ENCODE data around the gene CFAP410. TPM values are rescaled to one million over a fixed set of nuclear protein-coding genes. Genes with fewer than 3 reads are reported as not detected.

The CFAP410 gene
- total RNA-seq, 1 donor from 2014 or later = 27.6 TPM

GRCh38 chr21:44328242-44328895 is 10.8 kb downstream of the CFAP410 start:
- Mint-ChIP-seq H3K36me3 (peaks cover 2% of the 10 kb centered on the region), H3K4me1 (peaks cover 4% of the 10 kb centered on the region), H3K27ac (no peak overlapping the region), H3K4me3 (no peak overlapping the region), H3K27me3 (ENCODE audit: low read depth) (no peaks in the 10 kb centered on the region), H3K9me3 (no peaks in the 10 kb centered on the region)
- DNase-seq (ENCODE audit: low spot score in 2 of 2, unreplicated experiment in 2 of 2) = no peak
- TF ChIP-seq CTCF (IDR thresholded peaks at IDR 0.05; ENCODE audit: unreplicated experiment) = no peak

DNA sequence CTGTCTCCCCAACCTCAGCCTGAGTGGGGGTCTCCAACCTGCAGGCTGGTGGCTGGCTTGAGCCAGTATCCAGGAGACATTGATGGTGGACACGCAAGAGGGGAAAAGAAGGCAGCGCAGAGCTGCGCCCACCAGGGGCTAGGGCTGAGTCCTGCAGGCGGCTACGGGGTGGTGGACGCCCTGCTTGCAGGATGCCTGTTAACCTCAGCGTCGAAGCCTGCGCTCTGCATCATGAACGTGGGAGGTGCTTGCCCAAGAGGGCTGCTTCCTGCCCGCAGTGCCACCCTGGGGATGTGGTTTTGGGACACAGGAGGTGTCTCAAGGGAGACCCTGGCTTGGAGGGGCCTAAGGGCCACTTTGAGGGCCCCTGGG is 11.6 kb downstream of the CFAP410 start:
- H3K27ac Mint-ChIP-seq = no peak overlapping the region

GRCh38 chr21:44326716-44327602 is 12.2 kb downstream of the CFAP410 start:
- Mint-ChIP-seq H3K27ac (no peak overlapping the region), H3K9me3 (no peaks in the 10 kb centered on the region), H3K36me3 (no peaks in the 10 kb centered on the region), H3K27me3 (ENCODE audit: low read depth) (no peaks in the 10 kb centered on the region), H3K4me3 (no peak overlapping the region), H3K4me1 (peaks cover 3% of the 10 kb centered on the region)
- DNase-seq (ENCODE audit: low spot score in 2 of 2, unreplicated experiment in 2 of 2) = no peak
- no peak for TF ChIP-seq CTCF (IDR thresholded peaks at IDR 0.05; ENCODE audit: unreplicated experiment)

More for the DNA sequence above, 11.6 kb downstream of the CFAP410 start:
- no peak for DNase-seq (ENCODE audit: low spot score in 2 of 2, unreplicated experiment in 2 of 2)
- peaks cover under 1% of the 10 kb centered on the region for H3K36me3 Mint-ChIP-seq
- peaks cover 4% of the 10 kb centered on the region for H3K4me1 Mint-ChIP-seq
- H3K9me3 Mint-ChIP-seq = no peaks in the 10 kb centered on the region
- H3K27me3 Mint-ChIP-seq (ENCODE audit: low read depth) = no peaks in the 10 kb centered on the region
- no peak overlapping the region for H3K4me3 Mint-ChIP-seq
- no peak for TF ChIP-seq CTCF (IDR thresholded peaks at IDR 0.05; ENCODE audit: unreplicated experiment)

DNA sequence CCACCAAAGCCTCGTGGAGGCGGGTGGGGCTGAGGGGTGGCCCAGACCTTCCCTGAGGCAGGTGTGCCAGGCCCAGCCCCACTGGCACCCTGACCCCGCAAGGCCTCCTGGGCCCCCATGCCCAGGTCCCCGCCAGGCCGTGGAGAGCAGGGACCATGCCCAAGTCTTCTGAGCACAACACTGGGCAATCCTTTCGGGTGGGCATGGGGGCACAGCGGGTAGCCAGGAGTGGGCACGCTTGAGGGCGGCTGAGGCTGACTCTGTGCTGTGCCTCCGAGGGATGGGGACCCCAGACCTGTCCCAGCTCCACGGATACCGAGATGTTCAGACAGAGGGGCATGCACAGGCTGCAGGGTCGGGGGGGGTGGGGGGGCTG is 12.9 kb downstream of the CFAP410 start:
- Mint-ChIP-seq H3K36me3 (no peaks in the 10 kb centered on the region), H3K4me1 (no peaks in the 10 kb centered on the region), H3K27me3 (ENCODE audit: low read depth) (no peaks in the 10 kb centered on the region), H3K4me3 (no peak overlapping the region), H3K27ac (no peak overlapping the region), H3K9me3 (no peaks in the 10 kb centered on the region)
- TF ChIP-seq CTCF (IDR thresholded peaks at IDR 0.05; ENCODE audit: unreplicated experiment) = no peak
- DNase-seq (ENCODE audit: low spot score in 2 of 2, unreplicated experiment in 2 of 2) = no peak

- H3K27ac Mint-ChIP-seq = no peak overlapping the region
- no peaks in the 10 kb centered on the region for H3K27me3 Mint-ChIP-seq (ENCODE audit: low read depth)
- no peaks in the 10 kb centered on the region for H3K36me3 Mint-ChIP-seq
- H3K4me3 Mint-ChIP-seq = no peak overlapping the region
- no peak for DNase-seq (ENCODE audit: low spot score in 2 of 2, unreplicated experiment in 2 of 2)
- H3K4me1 Mint-ChIP-seq = no peaks in the 10 kb centered on the region
- no peak for TF ChIP-seq CTCF (IDR thresholded peaks at IDR 0.05; ENCODE audit: unreplicated experiment)
- no peaks in the 10 kb centered on the region for H3K9me3 Mint-ChIP-seq
Observed at GRCh38 chr21:44325386-44326271, 13.6 kb downstream of the CFAP410 start.

Data from mesothelial cell of epicardium (in vitro differentiated cells).